HG03175 (cell line): ENCODE measurements around the gene GBA2.

Experiments
- ATAC-seq: cut with Tn5 transposase; IDR thresholded peaks from one replicate; pipeline ENCODE4 v1.9.1; 2021; ENCODE audit warnings: mild to moderate bottlenecking, moderate library complexity; ENCODE audit not compliant: unreplicated experiment

GBA2 gene

GRCh38 chr9:35718721-35719511, 30.1 kb downstream of the GBA2 start:
- ATAC-seq, result no peak

DNA sequence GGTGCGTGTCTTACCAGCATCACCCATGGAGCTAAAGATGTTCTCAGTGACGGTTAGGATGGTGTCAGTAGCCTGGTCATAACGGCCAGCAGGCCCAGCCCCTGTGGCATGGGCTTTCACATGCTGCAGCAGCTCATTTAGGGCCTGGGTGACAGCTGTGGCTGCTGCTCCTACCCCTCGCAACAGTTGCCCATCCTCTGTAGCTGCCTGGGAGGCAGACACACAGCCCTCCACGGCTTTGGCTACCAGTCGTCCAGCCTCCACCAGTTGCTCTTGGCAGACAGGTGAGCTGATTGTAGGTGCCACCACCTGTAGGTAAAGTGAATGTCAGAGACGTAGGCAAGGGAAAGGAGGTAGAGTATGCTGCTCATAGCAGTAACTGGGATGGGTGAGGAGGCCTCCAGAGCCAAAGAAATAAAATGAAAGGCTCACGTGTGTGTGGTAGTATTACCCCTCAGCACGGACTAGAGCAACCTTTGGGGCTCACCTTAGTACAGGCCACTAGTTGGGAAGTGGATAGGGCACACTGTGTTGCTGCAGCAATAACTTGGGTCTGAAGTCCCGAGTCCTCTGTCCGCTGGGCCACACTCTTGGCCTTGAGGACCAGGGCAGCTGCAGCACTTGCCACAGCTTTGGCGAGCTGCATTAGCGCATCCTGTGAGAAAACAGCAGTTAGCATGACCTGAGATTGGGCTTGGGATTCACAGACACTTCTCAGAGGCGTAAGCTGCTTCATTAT, 31.7 kb downstream of the GBA2 start:
- ATAC-seq, result no peak

- no peak for ATAC-seq
Measured at GRCh38 chr9:35716230-35716629, 32.8 kb downstream of the GBA2 start.

GRCh38 chr9:35714579-35715252, 34.3 kb downstream of the GBA2 start:
- no peak for ATAC-seq

GRCh38 chr9:35714123-35714522, 34.9 kb downstream of the GBA2 start:
- ATAC-seq, result no peak

- ATAC-seq, result no peak
Measured at GRCh38 chr9:35713578-35713977, 35.5 kb downstream of the GBA2 start.

GRCh38 chr9:35712762-35713400, 36.1 kb downstream of the GBA2 start:
- ATAC-seq, result no peak

DNA sequence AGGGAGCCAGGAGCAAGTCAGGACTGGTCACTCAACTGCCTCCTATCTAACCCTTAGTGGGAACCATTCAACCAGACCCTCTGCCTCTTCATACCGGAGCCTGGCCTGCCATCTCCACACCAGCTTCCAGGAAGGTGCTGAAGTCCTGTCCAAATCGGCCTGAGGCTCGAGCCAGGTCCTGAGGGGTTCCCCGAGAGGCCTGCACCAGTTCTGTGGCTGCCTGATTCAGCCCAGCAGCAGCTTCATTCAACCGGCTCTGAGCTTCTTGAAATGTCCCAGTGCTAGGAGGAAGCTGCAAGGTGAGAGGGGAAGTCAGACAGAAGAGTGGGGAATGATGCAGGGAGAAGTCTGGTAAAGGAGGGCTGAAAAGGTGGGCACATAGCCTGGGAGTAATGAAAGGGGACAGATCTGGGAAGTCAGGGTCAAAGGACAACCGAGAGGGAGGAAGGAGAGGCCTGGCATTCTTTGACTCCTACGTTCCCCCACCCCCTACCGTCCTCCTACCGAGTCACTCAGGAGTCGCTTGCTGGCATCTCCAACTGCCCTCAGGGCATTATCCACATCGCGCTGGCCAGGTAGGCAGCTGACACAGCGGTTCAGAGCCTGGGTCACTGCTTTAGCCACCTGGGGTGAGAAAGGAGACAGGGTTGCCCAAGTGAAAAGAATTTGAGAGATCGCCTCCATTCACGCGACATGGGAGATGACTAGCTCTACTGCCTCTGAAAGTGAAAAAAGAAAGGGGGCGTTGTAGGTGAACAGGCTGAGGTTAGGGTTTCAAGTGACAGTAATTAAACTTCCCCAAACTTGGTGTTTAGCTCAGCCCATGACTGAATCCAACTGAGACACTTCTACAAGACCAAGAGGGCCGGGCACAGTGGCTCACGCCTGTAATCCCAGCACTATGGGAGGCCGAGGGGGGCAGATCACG, 37.3 kb downstream of the GBA2 start:
- ATAC-seq, result no peak

- ATAC-seq, result no peak
Measured at GRCh38 chr9:35710818-35711500, 38.1 kb downstream of the GBA2 start.

DNA sequence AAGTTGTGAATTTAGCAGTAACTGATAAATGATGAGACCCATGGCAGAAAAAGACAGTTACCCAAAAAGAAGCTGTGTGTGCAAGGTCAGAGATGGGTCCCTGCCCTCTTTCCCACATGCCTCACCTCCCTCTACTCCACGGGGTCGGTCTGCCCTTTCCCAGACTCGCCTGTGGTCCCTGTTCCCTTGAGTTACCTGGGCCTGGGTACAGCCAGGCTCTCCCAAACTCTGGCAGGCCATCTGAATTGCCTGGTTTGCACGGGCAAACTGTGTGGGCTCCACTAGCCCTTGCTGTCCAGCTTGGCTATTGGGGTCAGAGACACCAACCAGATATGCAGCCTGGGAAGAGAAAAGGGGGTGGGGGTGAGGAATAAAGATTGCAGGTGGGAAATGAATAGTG, 40.9 kb downstream of the GBA2 start:
- ATAC-seq, result no peak

GRCh38 chr9:35706951-35707350, 42.1 kb downstream of the GBA2 start:
- no peak for ATAC-seq

- ATAC-seq, result no peak
Measured at GRCh38 chr9:35705836-35706430, 43.1 kb downstream of the GBA2 start.

- ATAC-seq, result no peak
Measured at GRCh38 chr9:35705372-35705771, 43.7 kb downstream of the GBA2 start.

GRCh38 chr9:35703906-35704672, 44.9 kb downstream of the GBA2 start:
- no peak for ATAC-seq

GRCh38 chr9:35702696-35703095, 46.3 kb downstream of the GBA2 start:
- no peak for ATAC-seq

DNA sequence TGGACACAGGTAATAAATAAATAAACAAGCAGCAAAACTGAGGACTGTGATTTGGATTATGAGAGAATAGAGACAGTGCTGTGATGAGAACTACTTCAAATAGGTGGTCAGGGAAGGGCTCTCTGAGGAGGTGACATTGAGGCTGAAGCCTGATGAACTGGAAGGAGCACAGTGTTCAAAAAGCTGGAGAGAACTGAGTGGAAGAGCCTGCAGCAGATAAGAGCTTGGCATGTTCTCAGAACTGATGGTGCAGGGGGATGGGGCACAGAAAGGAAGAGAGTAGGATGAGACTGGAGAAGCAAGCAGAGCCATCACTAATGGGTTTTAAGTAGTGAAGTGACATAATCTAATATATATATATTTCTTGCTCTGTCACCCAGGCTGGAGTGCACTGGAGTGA, 48.1 kb downstream of the GBA2 start:
- ATAC-seq, result no peak

DNA sequence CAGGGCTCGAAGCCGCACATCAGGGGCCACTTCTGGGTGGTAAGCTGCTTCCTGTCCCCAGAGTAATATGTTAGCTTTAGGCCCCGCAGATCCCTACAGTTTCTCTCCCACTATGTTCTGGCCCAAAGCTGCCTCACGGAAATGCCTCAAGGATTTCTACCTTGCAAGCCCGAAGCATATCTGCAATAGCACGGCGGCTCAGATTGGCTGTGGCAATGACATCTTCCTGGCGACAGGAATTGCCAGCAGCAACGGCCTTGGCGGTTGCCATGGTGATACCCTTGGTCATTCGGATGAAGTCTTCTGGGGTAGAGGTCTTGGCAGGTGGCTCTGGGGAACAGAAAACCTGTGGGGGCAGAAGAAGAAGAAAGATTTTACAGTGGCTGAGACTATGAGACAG, 49.0 kb downstream of the GBA2 start:
- no peak for ATAC-seq

DNA sequence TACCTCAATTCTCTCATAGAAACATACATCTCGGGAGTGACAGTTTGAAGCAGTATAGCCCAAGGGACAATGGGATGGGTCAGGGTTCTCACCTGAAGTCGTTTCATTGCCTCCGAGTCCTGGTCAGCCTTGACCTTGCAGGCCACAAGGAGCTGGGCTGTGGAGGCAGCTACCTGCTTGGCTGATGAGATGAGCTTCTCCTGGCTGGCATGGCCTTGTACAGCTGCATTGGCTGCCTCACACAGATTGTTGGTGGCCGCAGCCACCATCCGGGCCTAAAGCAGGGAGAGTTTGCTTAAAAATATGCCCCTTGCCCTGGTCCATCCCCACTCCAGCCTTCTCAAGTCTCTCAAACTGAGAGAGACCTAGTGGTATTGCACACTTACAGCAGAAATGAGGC, 50.8 kb downstream of the GBA2 start:
- no peak for ATAC-seq

DNA sequence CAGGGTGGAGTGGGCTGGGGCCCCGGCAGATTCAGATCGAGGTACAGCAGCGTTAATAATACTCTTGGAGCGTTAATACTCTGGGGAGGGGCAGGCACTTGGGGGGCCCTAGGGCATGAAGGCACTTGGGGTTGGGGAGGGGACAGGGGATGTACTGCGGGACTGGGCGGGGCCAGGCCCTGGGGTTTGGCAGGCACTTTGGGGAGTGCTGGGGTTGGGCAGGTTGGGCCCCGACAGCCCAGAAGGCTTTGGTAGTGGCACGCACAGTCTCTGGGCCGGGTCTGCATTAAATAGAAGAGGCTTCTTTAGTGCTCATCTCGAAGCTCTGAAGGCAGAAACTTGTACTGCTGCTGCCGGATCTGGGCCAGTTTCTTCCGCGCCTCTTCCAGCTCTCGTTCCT, 51.5 kb downstream of the GBA2 start:
- ATAC-seq, result no peak
